Osteoblast (primary cell): ENCODE measurements around the gene FAM167B. TPM values are rescaled to one million over a fixed set of nuclear protein-coding genes. Genes with fewer than 3 reads are reported as not detected.
"Not testable (repeated sequence)": the region's sequence is repeated elsewhere in the genome, so short reads cannot be mapped to it uniquely, and the experiment has no call there.

Source experiments
- DNase-seq: peaks from one replicate; pipeline ENCODE4 v3.0.0; 2011; ENCODE audit warnings: low spot score, mixed read lengths; ENCODE audit not compliant: insufficient read length; ENCODE audit errors: missing footprints
- H2AFZ ChIP-seq: 2 replicates; pipeline ENCODE4 v1.6.0; 2011; ENCODE audit warnings: mild to moderate bottlenecking, low read length
- H3K27ac ChIP-seq: 2 replicates; pipeline ENCODE4 v1.5.1; 2011; ENCODE audit warnings: mild to moderate bottlenecking, low read depth, low read length, moderate library complexity
- H3K27me3 ChIP-seq: 2 replicates; pipeline ENCODE4 v1.6.0; 2012; ENCODE audit warnings: mild to moderate bottlenecking, control low read depth, inconsistent platforms, low read length, moderate library complexity; ENCODE audit not compliant: insufficient read depth
- H3K36me3 ChIP-seq: 2 replicates; pipeline ENCODE4 v1.5.1; 2011; ENCODE audit warnings: mild to moderate bottlenecking, low read length, control low read depth, moderate library complexity; ENCODE audit not compliant: insufficient read depth
- H3K4me1 ChIP-seq: 2 replicates; pipeline ENCODE4 v1.5.1; 2011; ENCODE audit warnings: mild to moderate bottlenecking, low read length, control low read depth, moderate library complexity; ENCODE audit not compliant: insufficient read depth
- H3K4me2 ChIP-seq: 2 replicates; pipeline ENCODE4 v1.6.0; 2011; ENCODE audit warnings: mild to moderate bottlenecking, low read length; ENCODE audit not compliant: insufficient read depth
- H3K4me3 ChIP-seq: fragments of 200-600 bp; sonication (generic); 3 replicates; pipeline ENCODE4 v1.5.1; 2012; ENCODE audit warnings: mild to moderate bottlenecking, low read length, inconsistent platforms; ENCODE audit not compliant: insufficient read depth
- H3K79me2 ChIP-seq: 2 replicates; pipeline ENCODE4 v1.6.0; 2012; ENCODE audit warnings: mild to moderate bottlenecking, low read length, control low read depth, inconsistent platforms; ENCODE audit not compliant: insufficient read depth
- H3K9me3 ChIP-seq: 2 replicates; pipeline ENCODE4 v1.5.1; 2011; ENCODE audit warnings: low read depth, low read length, control low read depth
- H4K20me1 ChIP-seq: 2 replicates; pipeline ENCODE4 v1.6.0; 2012; ENCODE audit warnings: mild to moderate bottlenecking, low read length, control low read depth; ENCODE audit not compliant: insufficient read depth
- CTCF ChIP-seq: IDR thresholded peaks from 2 replicates; pipeline ENCODE4 v1.5.1; 2011; ENCODE audit warnings: mild to moderate bottlenecking, low read depth, low read length, moderate library complexity; ENCODE audit errors: extremely low read depth
- total RNA-seq: library from RNA; depleted of rRNA; stranded (reverse); fragments of >200 nt; gene quantifications from 2 replicates; pipeline ENCODE4 v1.2.3, GENCODE V29; 2012

FAM167B gene
- total RNA-seq, 1 donor, result 2.5 TPM

- Histone ChIP-seq H4K20me1 (no peaks in the 10 kb centered on the region), H3K4me3 (no peak overlapping the region), H3K79me2 (no peaks in the 10 kb centered on the region), H3K9me3 (no peaks in the 10 kb centered on the region), H3K4me1 (no peaks in the 10 kb centered on the region), H3K36me3 (no peaks in the 10 kb centered on the region), H3K27ac (no peak overlapping the region), H3K4me2 (no peak overlapping the region), H3K27me3 (peaks cover 50% of the 10 kb centered on the region), H2AFZ (no peak overlapping the region)
- DNase-seq, result peak; percentile 68
- no peak for TF ChIP-seq CTCF
Observed at GRCh38 chr1:32276032-32276782, 29.2 kb downstream of the FAM167B start.

- not testable (repeated sequence) for H3K27ac ChIP-seq, H3K9me3 ChIP-seq, H3K4me3 ChIP-seq, H3K4me2 ChIP-seq, DNase-seq, H4K20me1 ChIP-seq, H3K4me1 ChIP-seq, H3K36me3 ChIP-seq, H2AFZ ChIP-seq, H3K79me2 ChIP-seq, H3K27me3 ChIP-seq
Observed at GRCh38 chr1:32284777-32285176, 37.8 kb downstream of the FAM167B start.

GRCh38 chr1:32285658-32286057 lies 38.6 kb downstream of the FAM167B start:
- Histone ChIP-seq H3K4me1 (no peaks in the 10 kb centered on the region), H3K4me2 (no peak overlapping the region), H3K27me3 (no peaks in the 10 kb centered on the region), H3K9me3 (no peaks in the 10 kb centered on the region), H3K27ac (no peak overlapping the region), H3K36me3 (no peaks in the 10 kb centered on the region), H2AFZ (no peak overlapping the region), H3K4me3 (no peak overlapping the region), H4K20me1 (no peaks in the 10 kb centered on the region), H3K79me2 (no peaks in the 10 kb centered on the region)
- DNase-seq, result peak; percentile 23
- TF ChIP-seq CTCF, result no peak

GRCh38 chr1:32286763-32287162 lies 39.7 kb downstream of the FAM167B start:
- no peaks in the 10 kb centered on the region for H3K79me2 ChIP-seq
- no peak overlapping the region for H3K4me2 ChIP-seq
- no peak overlapping the region for H2AFZ ChIP-seq
- no peaks in the 10 kb centered on the region for H3K27me3 ChIP-seq
- H3K27ac ChIP-seq, result no peak overlapping the region
- no peaks in the 10 kb centered on the region for H3K36me3 ChIP-seq
- peak; percentile 6 for DNase-seq
- no peak for TF ChIP-seq CTCF
- H3K4me1 ChIP-seq, result peaks cover 7% of the 10 kb centered on the region
- H3K9me3 ChIP-seq, result no peaks in the 10 kb centered on the region
- no peaks in the 10 kb centered on the region for H4K20me1 ChIP-seq
- no peak overlapping the region for H3K4me3 ChIP-seq
